HG02798 (cell line): ENCODE measurements around the gene PFN3.
"Not testable (repeated sequence)": the region's sequence is repeated elsewhere in the genome, so short reads cannot be mapped to it uniquely, and the experiment has no call there.

Experiments
- ATAC-seq: cut with Tn5 transposase; IDR thresholded peaks from one replicate; pipeline ENCODE4 v1.9.1; 2021; ENCODE audit warnings: mild to moderate bottlenecking; ENCODE audit not compliant: unreplicated experiment, poor library complexity

Gene PFN3

GRCh38 chr5:177364159-177364962 lies 36.1 kb downstream of the PFN3 start:
- ATAC-seq = no peak

- ATAC-seq = no peak
Observed at GRCh38 chr5:177363565-177363964, 36.9 kb downstream of the PFN3 start.

- ATAC-seq = peak; percentile 43
Observed at GRCh38 chr5:177362610-177363507, 37.6 kb downstream of the PFN3 start.

- no peak for ATAC-seq
Observed at GRCh38 chr5:177362292-177362609, 38.2 kb downstream of the PFN3 start.

- no peak for ATAC-seq
Observed at GRCh38 chr5:177361418-177362291, 38.8 kb downstream of the PFN3 start.

- not testable (repeated sequence) for ATAC-seq
Observed at GRCh38 chr5:177360740-177361139, 39.7 kb downstream of the PFN3 start.

GRCh38 chr5:177359860-177360259 lies 40.6 kb downstream of the PFN3 start:
- no peak for ATAC-seq

- ATAC-seq = no peak
Observed at GRCh38 chr5:177359451-177359851, 41.0 kb downstream of the PFN3 start.

- ATAC-seq = no peak
Observed at GRCh38 chr5:177358370-177358819, 42.1 kb downstream of the PFN3 start.

- ATAC-seq = peak; percentile 90
Observed at GRCh38 chr5:177357459-177358351, 42.8 kb downstream of the PFN3 start, which contains the start of gene RGS14. Gene RGS14, plus strand, starts transcription at chr5:177357924. Its CDS starts 101 bp downstream, at chr5:177358025.

GRCh38 chr5:177357146-177357458 lies 43.4 kb downstream of the PFN3 start:
- ATAC-seq = no peak

- ATAC-seq = no peak
Observed at GRCh38 chr5:177356746-177357145, 43.7 kb downstream of the PFN3 start.

- no peak for ATAC-seq
Observed at GRCh38 chr5:177355868-177356168, 44.6 kb downstream of the PFN3 start.

GRCh38 chr5:177355162-177355867 lies 45.1 kb downstream of the PFN3 start:
- no peak for ATAC-seq

GRCh38 chr5:177354711-177355110 lies 45.8 kb downstream of the PFN3 start:
- ATAC-seq = no peak

- no peak for ATAC-seq
Observed at GRCh38 chr5:177354256-177354655, 46.2 kb downstream of the PFN3 start.

GRCh38 chr5:177353093-177353492 lies 47.4 kb downstream of the PFN3 start:
- ATAC-seq = no peak

- ATAC-seq = peak; percentile 93
Observed at GRCh38 chr5:177351392-177352329, 48.8 kb downstream of the PFN3 start, which contains the start of gene LMAN2. Gene LMAN2, minus strand, starts transcription at chr5:177351668. Its CDS starts 21 bp downstream, at chr5:177351647.
